Body of pancreas (tissue), 4 donors: ENCODE results near the gene ARHGDIG. TPM values are rescaled to one million over a fixed set of nuclear protein-coding genes. Genes with fewer than 3 reads are reported as not detected.
A peak's percentile ranks its signal among the peaks of the same experiment; 100 is the strongest.
"Not testable (repeated sequence)": the region's sequence is repeated elsewhere in the genome, so short reads cannot be mapped to it uniquely, and the experiment has no call there.

ENCODE experiments used
- ATAC-seq: fragments of 150-250 bp; one replicate; pipeline ENCODE4 v1.9.1; 2016
- DNase-seq, 4 donors: peaks; one replicate each; pipeline ENCODE4 v3.0.0-alpha.2; 2019
- H3K27ac ChIP-seq, 4 donors: fragments of 200-600 bp; sonication (generic); 1 replicate in 3 of 4; 2 replicates in 1 of 4; pipeline versions ENCODE4 v1.5.1 to v1.6.1; 2016 to 2019; ENCODE audit warnings: mild to moderate bottlenecking in 1 of 4, mixed read lengths in 1 of 4, moderate library complexity in 1 of 4
- H3K27me3 ChIP-seq, 2 donors: fragments of 200-600 bp; sonication (generic); one replicate each; pipeline ENCODE4 v1.6.0; 2016; ENCODE audit warnings: mild to moderate bottlenecking in 1 of 2
- H3K36me3 ChIP-seq, 2 donors: fragments of 200-600 bp; sonication (generic); replicated peaks in 1 of 2; 2 replicates each; pipeline ENCODE4 v1.5.1; 2016; ENCODE audit warnings: low read depth in 2 of 2; ENCODE audit not compliant: insufficient read depth in 1 of 2
- H3K4me1 ChIP-seq: fragments of 200-600 bp; sonication (generic); one replicate; pipeline ENCODE4 v1.6.0; 2016
- H3K4me3 ChIP-seq, 2 donors: fragments of 200-600 bp; sonication (generic); 1 replicate in 1 of 2; 2 replicates in 1 of 2; pipeline ENCODE4 v1.5.1; 2016 to 2019
- H3K9me3 ChIP-seq, 3 donors: fragments of 200-600 bp; sonication (generic); 1 replicate in 2 of 3; 2 replicates in 1 of 3; pipeline ENCODE4 v1.5.1; 2016
- CTCF ChIP-seq, 7 experiments: fragments of 450-650 bp in 4 of 7; fragments of 200-600 bp in 3 of 7; sonication (generic) in 3 of 7; IDR thresholded peaks; one replicate each; pipeline ENCODE4 v1.5.1; 2016 to 2019; ENCODE audit warnings: antibody characterized with exemption in 7 of 7
- POLR2A ChIP-seq, 3 donors: fragments of 450-650 bp; IDR thresholded peaks; one replicate each; pipeline ENCODE4 v1.6.1; 2016; ENCODE audit warnings: antibody characterized with exemption in 3 of 3, mild to moderate bottlenecking in 2 of 3
- WGBS, 2 donors: methylation state at CpG; one replicate each; pipeline ENCODE4 v1.1.5; 2017; 5-methylcytosine and 5-hydroxymethylcytosine counted together
- intact Hi-C: fragments of 100-400 bp; cut with DNase I; formaldehyde crosslinking; loops from one replicate; pipeline ENCODE4 v1.15.1; 2023
- total RNA-seq, 2 donors: library from RNA; depleted of rRNA; stranded (reverse); fragments of >200 nt; gene quantifications; one replicate each; pipeline ENCODE4 v1.1.0, GENCODE V29; 2016

ARHGDIG gene
- total RNA-seq, 2 donors from 2014 or later: 102 to 140 TPM

GRCh38 chr16:249431-249830 is 31.0 kb upstream of the ARHGDIG start:
- peaks cover 0 to 3% of the 10 kb centered on the region in 2 donors for H3K36me3 ChIP-seq

GRCh38 chr16:252366-253337 is 27.7 kb upstream of the ARHGDIG start:
- H3K4me3 ChIP-seq: no peak overlapping the region
- no peak overlapping the region for H3K27ac ChIP-seq
- no peaks in the 10 kb centered on the region for H3K9me3 ChIP-seq
- peaks cover 11% of the 10 kb centered on the region for H3K4me1 ChIP-seq
- intact Hi-C loops: no loop called here
- ATAC-seq (no peak), DNase-seq (no peak)
- H3K36me3 ChIP-seq: peaks cover 0 to 4% of the 10 kb centered on the region in 2 donors
- 73 to 86% methylated on average over 30 of the region's 30 CpGs for WGBS, 2 donors
- TF ChIP-seq CTCF (IDR thresholded peaks at IDR 0.05): no peak
- TF ChIP-seq POLR2A (IDR thresholded peaks at IDR 0.05): no peak
- H3K27me3 ChIP-seq: no peaks in the 10 kb centered on the region

More at GRCh38 chr16:249431-249830, 31.0 kb upstream of the ARHGDIG start:
- Histone ChIP-seq H3K4me1 (peaks cover 11% of the 10 kb centered on the region), H3K27ac (peak overlapping the region in 1 of 4 donors; percentile 54), H3K9me3 (no peaks in the 10 kb centered on the region), H3K27me3 (no peaks in the 10 kb centered on the region), H3K4me3 (no peak overlapping the region)
- intact Hi-C loops: no loop called here
- TF ChIP-seq CTCF (IDR thresholded peaks at IDR 0.05) (no peak), POLR2A (IDR thresholded peaks at IDR 0.05) (no peak)
- DNase-seq (no peak), ATAC-seq (no peak)
- WGBS, 2 donors: 82 to 85% methylated on average over 10 to 12 of the region's 12 CpGs

GRCh38 chr16:253833-254232 is 26.6 kb upstream of the ARHGDIG start:
- H3K4me1 ChIP-seq: peaks cover 11% of the 10 kb centered on the region
- H3K27ac ChIP-seq: no peak overlapping the region
- TF ChIP-seq CTCF (IDR thresholded peaks at IDR 0.05) (no peak), POLR2A (IDR thresholded peaks at IDR 0.05) (no peak)
- intact Hi-C loops: no loop called here
- no peak for ATAC-seq
- no peak for DNase-seq
- H3K4me3 ChIP-seq: no peak overlapping the region
- H3K36me3 ChIP-seq: peaks cover 0 to 4% of the 10 kb centered on the region in 2 donors
- 86 to 90% methylated on average over 6 of the region's 6 CpGs for WGBS, 2 donors
- H3K27me3 ChIP-seq: no peaks in the 10 kb centered on the region
- no peaks in the 10 kb centered on the region for H3K9me3 ChIP-seq

- H3K4me3 ChIP-seq: no peak overlapping the region
- 96% methylated on average over 25 of the region's 25 CpGs for WGBS, 2 donors
- no peaks in the 10 kb centered on the region for H3K27me3 ChIP-seq
- intact Hi-C loops: no loop called here
- H3K36me3 ChIP-seq: peaks cover 0 to 5% of the 10 kb centered on the region in 2 donors
- no peaks in the 10 kb centered on the region for H3K9me3 ChIP-seq
- no peak overlapping the region for H3K27ac ChIP-seq
- no peak for TF ChIP-seq POLR2A (IDR thresholded peaks at IDR 0.05)
- H3K4me1 ChIP-seq: peaks cover 11% of the 10 kb centered on the region
- ATAC-seq (no peak), DNase-seq (no peak)
Observed at GRCh38 chr16:254461-254860, 25.9 kb upstream of the ARHGDIG start.

- Histone ChIP-seq H3K4me1 (peaks cover 8% of the 10 kb centered on the region), H3K9me3 (no peaks in the 10 kb centered on the region), H3K36me3 (peaks cover 0 to 10% of the 10 kb centered on the region in 2 donors), H3K27me3 (no peaks in the 10 kb centered on the region), H3K27ac (no peak overlapping the region), H3K4me3 (no peak overlapping the region)
- ATAC-seq (no peak), DNase-seq (no peak)
- intact Hi-C loops: no loop called here
- TF ChIP-seq CTCF (IDR thresholded peaks at IDR 0.05) (no peak), POLR2A (IDR thresholded peaks at IDR 0.05) (no peak)
- 93 to 94% methylated on average over 6 of the region's 6 CpGs for WGBS, 2 donors
Observed at GRCh38 chr16:255183-255582, 25.2 kb upstream of the ARHGDIG start.

- intact Hi-C loops, DNase-seq, H3K27ac ChIP-seq, H3K4me1 ChIP-seq, ATAC-seq, H3K9me3 ChIP-seq, H3K4me3 ChIP-seq, H3K27me3 ChIP-seq: not testable (repeated sequence)
- H3K36me3 ChIP-seq: peaks cover 0 to 12% of the 10 kb centered on the region in 2 donors
- WGBS, 2 donors: 63 to 67% methylated on average over 12 to 13 of the region's 13 CpGs
Observed at GRCh38 chr16:258091-258490, 22.3 kb upstream of the ARHGDIG start.
